GM19238 (cell line): ENCODE data around the gene MS4A8.
"Not testable (repeated sequence)": the region's sequence is repeated elsewhere in the genome, so short reads cannot be mapped to it uniquely, and the experiment has no call there.

Experiments
- DNase-seq: peaks from one replicate; pipeline ENCODE4 v3.0.0; 2011; ENCODE audit warnings: low spot score; ENCODE audit not compliant: insufficient read length

The MS4A8 gene

GRCh38 chr11:60724420-60724819, 25.0 kb downstream of the MS4A8 start, which contains the start of gene MS4A18:
MS4A18 (plus strand) TSS chr11:60724720.
- DNase-seq: no peak

DNA sequence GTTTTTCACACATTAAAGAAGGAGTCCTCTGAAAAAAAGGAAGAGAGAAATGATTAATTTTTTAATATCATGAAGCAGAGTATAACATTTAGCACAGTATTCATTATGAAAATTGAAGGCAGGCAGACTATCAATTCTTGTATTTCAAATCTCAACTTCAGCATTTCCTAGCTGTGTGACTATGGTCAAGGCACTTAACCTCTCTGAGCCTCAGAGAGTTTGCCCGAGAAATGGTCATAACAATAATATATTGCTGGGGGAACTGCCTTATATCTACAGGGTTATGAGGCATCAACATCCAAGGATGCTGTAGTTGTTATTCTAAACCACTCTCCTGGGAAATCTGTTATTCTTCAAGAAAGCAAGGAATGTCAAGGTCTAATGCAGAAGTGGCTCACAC, 26.2 kb downstream of the MS4A8 start:
- no peak for DNase-seq

GRCh38 chr11:60731586-60731985, 32.2 kb downstream of the MS4A8 start:
- DNase-seq: no peak

- DNase-seq: no peak
Measured at GRCh38 chr11:60734279-60734678, 34.9 kb downstream of the MS4A8 start.

GRCh38 chr11:60739114-60739513, 39.7 kb downstream of the MS4A8 start:
- no peak for DNase-seq

- DNase-seq: no peak
Measured at GRCh38 chr11:60740573-60740972, 41.2 kb downstream of the MS4A8 start.

DNA sequence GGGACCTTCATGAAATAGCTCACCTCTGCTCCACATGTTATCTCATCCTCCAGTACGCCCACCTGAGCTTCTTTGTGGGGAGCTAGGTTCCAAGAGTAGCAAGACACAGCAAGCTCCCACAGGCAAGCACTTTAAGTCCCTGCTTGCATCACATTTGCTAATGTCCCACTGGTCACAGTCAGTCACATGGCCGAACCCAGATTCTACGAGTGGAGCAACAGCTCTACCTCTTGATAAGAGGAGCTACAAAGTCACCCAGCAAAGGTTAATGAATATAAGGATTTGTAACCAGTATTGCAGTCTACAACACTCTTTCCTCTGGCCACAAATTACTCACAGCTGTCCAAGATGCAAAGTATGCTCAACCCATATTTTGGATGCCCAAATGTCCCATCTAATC, 42.0 kb downstream of the MS4A8 start:
- DNase-seq: no peak

DNA sequence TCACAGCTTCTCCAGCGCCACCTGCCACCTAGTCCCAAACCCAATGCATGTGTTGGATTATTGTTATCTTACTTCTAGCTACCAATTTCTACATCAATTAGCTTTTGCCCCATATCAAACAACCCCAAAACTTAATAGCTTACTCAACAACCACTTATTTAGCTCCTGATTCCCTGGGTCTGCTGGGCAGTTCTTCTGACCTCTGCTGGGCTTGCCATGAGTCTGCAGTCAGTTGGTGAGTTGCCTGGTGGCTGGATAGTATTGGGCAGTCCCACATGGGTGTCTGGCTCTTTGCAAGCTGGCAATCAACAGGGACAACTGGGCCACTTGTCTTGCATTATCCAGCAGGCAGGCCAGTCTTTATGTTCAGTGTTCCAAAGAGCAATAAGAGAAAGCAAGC, 43.6 kb downstream of the MS4A8 start:
- no peak for DNase-seq

- DNase-seq: no peak
Measured at GRCh38 chr11:60744114-60744513, 44.7 kb downstream of the MS4A8 start.

- no peak for DNase-seq
Measured at GRCh38 chr11:60747359-60747873, 48.0 kb downstream of the MS4A8 start.

DNA sequence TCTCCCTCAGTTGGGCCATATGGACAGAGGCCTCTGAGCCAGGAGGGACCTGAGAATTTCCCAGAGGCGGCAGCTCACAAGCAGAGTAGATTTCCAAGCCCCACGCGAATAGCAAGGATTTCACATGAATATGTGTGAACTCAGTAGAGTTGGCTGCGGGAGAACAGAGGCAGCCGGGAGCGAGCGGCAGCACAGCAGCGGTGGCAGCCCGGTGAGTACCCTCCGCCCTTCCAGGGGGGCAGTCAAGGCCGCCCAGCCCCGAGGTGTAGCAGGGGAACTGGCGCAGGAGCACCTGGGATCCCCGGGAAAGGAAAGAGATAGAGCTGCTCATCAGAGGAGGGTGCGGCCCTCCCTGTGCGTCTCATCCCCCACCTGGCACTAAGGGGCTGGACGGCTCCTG, 48.8 kb downstream of the MS4A8 start:
- no peak for DNase-seq

DNA sequence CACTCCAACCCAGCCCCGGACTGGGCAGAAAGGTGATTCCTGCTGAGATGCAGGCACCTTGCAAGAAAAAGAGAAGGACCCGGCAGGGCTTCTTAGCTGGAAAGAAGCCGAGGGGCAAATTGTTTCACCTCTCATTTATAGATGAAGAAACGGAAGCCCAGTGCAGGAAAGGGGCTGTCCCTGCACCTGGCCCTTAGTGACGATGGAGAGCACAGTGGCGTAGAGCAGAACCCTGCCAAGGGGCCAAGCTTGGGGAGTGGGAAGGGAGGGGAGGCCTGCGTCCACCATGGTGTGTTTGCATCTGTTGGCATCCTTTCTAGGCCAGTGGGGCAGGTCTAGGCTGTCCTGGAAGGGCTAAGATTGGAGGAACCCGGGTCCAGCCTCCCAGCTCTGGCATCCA, 49.4 kb downstream of the MS4A8 start:
- DNase-seq: no peak

GRCh38 chr11:60750911-60751310, 51.5 kb downstream of the MS4A8 start:
- no peak for DNase-seq

- no peak for DNase-seq
Measured at GRCh38 chr11:60753309-60753708, 53.9 kb downstream of the MS4A8 start.

- DNase-seq: no peak
Measured at GRCh38 chr11:60754887-60755286, 55.5 kb downstream of the MS4A8 start.

GRCh38 chr11:60756307-60757032, 57.1 kb downstream of the MS4A8 start, which contains the start of gene MS4A15:
MS4A15 (plus strand) TSS chr11:60756867; CDS start chr11:60763734, 6,867 bp downstream.
- DNase-seq: no peak

- no peak for DNase-seq
Measured at GRCh38 chr11:60757231-60757800, 57.9 kb downstream of the MS4A8 start.

- not testable (repeated sequence) for DNase-seq
Measured at GRCh38 chr11:60758671-60759070, 59.3 kb downstream of the MS4A8 start.

- not testable (repeated sequence) for DNase-seq
Measured at GRCh38 chr11:60759438-60760225, 60.2 kb downstream of the MS4A8 start.

- DNase-seq: no peak
Measured at GRCh38 chr11:60761436-60762190, 62.2 kb downstream of the MS4A8 start.
